Stimulated activated CD4-positive, alpha-beta T cell treated with anti-CD3 and anti-CD28 coated beads, Interleukin-2, amount 100 ng/mL, for 4 hours (primary cell): ENCODE data around the gene FAM120A.

Experiments
- DNase-seq: peaks from one replicate; pipeline ENCODE4 v3.0.0-alpha.2; 2020; ENCODE audit warnings: low read depth

The FAM120A gene

GRCh38 chr9:93470391-93470790, 18.9 kb downstream of the FAM120A start:
- DNase-seq: no peak

GRCh38 chr9:93471124-93471523, 19.6 kb downstream of the FAM120A start:
- DNase-seq: no peak

GRCh38 chr9:93473411-93473810, 21.9 kb downstream of the FAM120A start:
- no peak for DNase-seq

DNA sequence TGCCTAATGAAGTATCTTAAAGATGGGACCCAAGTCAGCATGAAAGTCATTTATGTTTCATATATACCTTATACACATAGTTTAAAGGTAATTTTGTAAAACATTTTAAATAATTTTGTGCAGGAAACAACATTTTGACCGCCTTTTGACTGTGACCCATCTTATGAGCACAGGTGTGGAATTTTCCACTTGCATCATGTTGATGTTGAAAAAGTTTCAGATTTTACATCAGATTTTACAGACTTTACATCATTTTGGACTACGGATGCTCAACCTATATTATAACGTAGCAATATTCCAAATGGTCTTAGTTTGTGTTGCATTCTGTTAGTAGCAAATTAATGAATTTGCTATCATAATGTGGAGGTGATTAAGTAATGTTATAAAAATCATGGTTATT, 23.6 kb downstream of the FAM120A start:
- DNase-seq: no peak

DNA sequence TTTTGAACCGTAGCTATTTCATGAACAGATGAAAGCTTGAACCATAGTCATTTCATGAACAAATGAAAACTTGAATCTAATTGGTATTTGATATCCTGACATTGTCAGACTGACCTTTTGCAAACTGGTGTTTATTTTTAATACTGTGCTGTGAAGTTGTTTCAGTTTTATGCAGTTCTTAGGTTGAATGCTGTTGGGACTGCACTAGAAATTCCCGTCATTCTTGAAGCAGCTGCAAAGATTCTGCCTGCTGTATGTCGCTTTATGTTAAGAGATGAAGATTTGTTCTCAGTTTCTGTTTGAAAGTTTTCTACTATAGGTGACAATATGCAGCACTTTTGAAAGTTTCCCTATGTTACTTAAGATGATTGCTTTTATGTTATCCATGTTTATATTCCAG, 24.4 kb downstream of the FAM120A start:
- DNase-seq: no peak

- no peak for DNase-seq
Measured at GRCh38 chr9:93476924-93477323, 25.4 kb downstream of the FAM120A start.

DNA sequence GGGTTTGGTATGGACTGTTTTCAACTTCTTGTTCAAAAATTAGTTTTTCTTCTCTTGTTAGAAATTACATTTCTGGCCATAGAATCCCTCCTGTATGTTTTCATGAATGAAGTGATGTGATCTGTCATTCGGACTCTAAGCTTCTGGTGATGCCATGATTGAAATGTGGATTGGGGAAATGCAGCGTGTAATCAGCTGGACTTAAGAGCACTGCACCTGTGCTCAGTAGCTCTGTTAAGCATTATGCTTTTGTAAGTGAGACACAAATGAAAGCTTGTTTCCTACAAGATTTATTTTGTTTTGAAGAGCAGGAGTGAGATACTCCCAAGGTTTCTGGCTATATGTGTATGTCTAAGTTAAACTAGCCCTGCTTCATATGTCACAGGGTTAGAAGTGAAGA, 25.9 kb downstream of the FAM120A start:
- no peak for DNase-seq

- DNase-seq: no peak
Measured at GRCh38 chr9:93479726-93480125, 28.2 kb downstream of the FAM120A start.

- DNase-seq: no peak
Measured at GRCh38 chr9:93480262-93480661, 28.8 kb downstream of the FAM120A start.

DNA sequence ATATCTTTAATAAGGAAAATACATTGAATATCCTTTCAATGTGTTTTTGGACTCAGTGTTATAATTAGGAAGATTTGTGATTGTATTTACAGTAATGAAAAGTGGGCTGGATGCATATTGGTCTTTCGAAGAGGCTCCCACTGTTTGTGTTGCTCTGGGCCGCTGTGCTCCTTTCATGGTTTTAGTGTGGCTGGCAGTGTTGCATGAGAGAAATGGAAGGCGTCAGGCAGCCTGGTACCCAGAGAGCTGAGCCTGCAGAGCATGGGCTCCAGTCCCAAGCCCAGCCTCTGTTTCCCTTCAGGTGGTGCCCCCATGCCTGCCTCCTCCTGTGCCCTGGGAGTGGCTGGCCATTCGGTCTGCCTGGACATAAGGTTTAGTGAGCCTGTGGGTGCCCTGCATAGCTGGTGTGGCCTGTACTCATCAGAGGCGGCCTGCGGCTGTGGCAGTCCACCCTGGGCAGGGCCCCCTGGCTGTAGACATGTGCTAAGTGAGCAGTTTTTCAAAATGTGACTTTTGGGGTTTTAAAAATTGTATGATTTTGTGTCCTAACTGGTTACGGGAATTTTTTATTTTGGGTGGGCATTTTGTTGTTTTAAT, 29.3 kb downstream of the FAM120A start:
- DNase-seq: no peak

- no peak for DNase-seq
Measured at GRCh38 chr9:93483497-93483896, 32.0 kb downstream of the FAM120A start.

- no peak for DNase-seq
Measured at GRCh38 chr9:93486268-93486667, 34.8 kb downstream of the FAM120A start.

DNA sequence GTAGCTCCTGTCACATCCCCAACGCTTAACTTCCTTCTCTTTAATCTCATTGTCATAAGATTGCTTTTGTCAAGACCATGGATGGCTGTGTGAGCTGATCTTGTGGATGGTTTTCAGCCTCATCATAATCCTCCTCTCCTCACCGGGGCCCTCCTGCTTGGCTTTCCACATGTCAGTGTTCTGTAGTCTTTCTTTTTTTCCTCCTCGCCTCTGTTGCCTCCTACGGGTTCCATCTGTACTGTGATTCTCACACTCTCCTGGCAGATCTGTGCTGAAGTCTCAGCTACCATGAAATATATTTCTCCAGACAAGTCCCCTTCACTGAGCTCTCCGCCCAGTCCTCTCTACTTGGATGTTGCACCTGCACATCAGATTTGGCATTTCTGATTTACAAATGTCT, 36.8 kb downstream of the FAM120A start:
- no peak for DNase-seq

GRCh38 chr9:93491593-93492232, 40.2 kb downstream of the FAM120A start:
- DNase-seq: no peak

DNA sequence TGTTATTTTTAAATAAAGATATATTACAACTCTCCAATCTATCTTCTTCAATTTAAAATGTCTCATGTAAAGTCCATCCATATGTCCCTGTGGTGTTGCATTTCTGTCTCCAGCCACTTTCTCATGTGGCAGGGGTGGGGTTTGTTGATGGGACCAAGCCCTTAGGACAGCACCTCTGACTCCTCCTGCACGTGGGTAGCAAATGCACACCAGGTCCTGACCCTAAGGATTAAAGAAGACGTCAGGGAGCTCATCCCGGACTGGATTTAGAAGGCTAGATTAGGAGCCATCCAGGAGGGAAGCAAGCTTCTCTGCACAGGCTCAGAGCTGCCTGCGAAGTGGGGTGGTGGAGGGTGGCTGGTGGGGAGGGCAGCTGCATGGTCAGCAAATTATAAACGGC, 40.8 kb downstream of the FAM120A start:
- DNase-seq: no peak

- DNase-seq: no peak
Measured at GRCh38 chr9:93493949-93494348, 42.5 kb downstream of the FAM120A start.

DNA sequence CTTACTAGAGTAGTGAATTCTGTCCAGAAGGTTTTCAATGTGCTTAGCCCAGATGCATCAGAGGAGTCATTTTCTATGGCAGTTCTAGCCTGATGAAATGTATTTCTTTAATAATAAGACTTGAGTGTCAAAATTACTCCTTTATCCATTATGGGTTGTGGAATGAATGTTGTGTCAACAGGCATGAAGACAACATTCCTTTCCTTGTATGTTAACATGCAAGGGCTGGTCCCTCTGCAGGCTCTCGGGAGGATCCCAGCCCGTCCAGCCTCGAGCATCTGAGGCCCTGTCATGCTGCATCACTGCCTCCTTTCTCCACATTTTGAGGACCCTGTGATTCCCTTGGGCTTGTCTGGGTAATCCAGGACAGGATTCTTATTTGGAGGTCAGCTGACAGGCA, 44.8 kb downstream of the FAM120A start:
- DNase-seq: no peak

GRCh38 chr9:93500571-93501298, 49.2 kb downstream of the FAM120A start:
- DNase-seq: no peak

GRCh38 chr9:93501406-93501805, 49.9 kb downstream of the FAM120A start:
- no peak for DNase-seq

DNA sequence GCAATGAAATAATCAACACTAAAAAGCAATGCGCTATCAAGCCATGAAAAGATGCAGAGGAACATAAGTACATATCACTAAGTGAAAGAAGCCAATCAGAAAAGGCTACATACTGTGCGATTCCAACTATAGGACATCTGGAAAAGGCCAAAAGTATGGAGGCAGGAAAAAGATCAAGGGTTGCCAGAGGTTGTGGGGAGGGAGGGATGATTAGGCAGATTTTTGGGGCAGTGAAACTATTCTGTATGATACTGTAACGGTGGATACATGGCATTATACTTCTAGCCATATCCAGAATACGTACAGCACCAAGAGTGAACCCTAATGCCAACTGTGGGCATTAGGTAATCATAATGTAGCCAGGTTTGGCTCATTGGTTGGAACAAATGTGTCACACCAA, 51.9 kb downstream of the FAM120A start:
- no peak for DNase-seq

DNA sequence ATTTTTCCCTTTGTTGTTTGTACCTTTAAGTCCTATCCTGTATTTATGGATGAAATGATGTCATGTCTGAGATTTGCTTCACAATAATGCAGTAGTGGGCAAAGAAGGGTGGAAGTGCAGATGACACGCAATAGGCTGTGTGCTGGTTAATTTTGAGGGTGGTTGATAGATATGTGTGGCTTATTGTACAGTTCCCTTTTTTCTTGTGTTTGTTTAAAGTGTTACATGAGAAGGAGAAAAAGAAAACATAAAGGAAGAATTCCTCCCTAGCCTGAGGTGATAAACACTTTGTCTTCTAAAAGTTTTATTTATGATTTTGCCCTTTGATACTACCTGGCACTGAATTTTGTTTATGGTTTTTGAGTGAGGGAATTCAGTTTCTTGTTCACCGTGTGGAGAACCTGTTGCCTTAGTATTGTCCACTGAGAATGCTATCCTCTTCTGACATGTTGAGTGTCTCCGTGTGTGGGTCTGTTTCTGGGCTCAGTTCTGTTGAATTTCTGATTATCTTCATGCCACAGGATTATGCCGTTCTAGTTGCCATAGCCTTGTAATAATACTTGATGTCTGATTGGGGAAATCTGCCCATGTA, 54.2 kb downstream of the FAM120A start:
- no peak for DNase-seq

DNA sequence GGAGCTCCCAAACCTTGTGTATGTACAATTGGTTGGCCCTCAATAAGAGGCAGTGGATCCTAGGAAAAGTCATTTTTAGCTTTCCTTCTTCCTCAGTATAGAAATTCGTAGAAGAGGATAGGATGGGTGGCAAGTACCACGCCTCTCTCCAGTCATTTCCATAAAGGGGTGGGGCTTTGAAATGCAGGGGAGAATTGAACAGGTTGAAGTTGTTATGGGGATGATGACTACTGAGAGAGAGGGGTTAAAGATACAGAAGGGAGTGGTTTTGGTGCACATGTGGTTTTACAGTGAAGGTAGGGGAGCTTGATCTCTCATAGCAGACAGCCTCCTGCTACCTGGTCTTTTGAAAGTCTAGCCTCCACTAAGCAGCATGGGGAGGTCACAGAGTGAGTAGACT, 56.3 kb downstream of the FAM120A start:
- DNase-seq: no peak

DNA sequence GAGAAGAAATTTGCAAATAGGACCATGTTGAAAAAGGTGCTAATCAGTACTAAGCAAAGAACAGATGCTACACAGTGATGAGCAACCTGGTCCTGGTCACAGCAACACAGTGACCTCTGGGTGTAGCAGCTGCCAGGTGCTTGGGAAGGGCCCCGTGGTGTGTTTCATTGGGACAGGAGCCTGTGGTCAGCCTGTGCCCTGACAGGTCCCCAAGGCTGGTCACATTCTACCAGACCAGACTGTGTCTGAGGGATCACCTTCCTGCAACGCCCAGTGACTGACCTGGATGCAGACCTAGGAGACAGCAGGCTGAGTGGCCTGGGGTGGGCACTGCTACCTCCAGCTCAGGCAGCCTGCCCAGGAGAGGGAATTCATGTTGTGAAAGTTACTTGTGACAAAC, 56.7 kb downstream of the FAM120A start:
- no peak for DNase-seq
